BE2C (cell line): Measurements from ENCODE around the gene C16orf86. TPM values are rescaled to one million over a fixed set of nuclear protein-coding genes. Genes with fewer than 3 reads are reported as not detected.

Source experiments
- DNase-seq: peaks from one replicate; pipeline ENCODE4 v3.0.0-alpha.2; 2020
- H3K27me3 ChIP-seq: fragments of 250-450 bp; sonication (Bioruptor Pico); 2 replicates; pipeline ENCODE4 v1.5.1; 2020; ENCODE audit warnings: mild to moderate bottlenecking
- H3K36me3 ChIP-seq: fragments of 250-450 bp; sonication (Bioruptor Pico); 2 replicates; pipeline ENCODE4 v1.5.1; 2020; ENCODE audit warnings: mild to moderate bottlenecking
- H3K4me1 ChIP-seq: fragments of 250-450 bp; sonication (Bioruptor Pico); 2 replicates; pipeline ENCODE4 v1.5.1; 2020
- H3K4me3 ChIP-seq: 2 replicates; pipeline ENCODE4 v1.5.1; 2011; ENCODE audit warnings: low read depth, low read length
- H3K9me3 ChIP-seq: fragments of 250-450 bp; sonication (Bioruptor Pico); 2 replicates; pipeline ENCODE4 v1.5.1; 2020
- CTCF ChIP-seq: IDR thresholded peaks from 2 replicates; pipeline ENCODE4 v1.5.1; 2012; ENCODE audit warnings: mild to moderate bottlenecking, low read depth, low read length
- polyA plus RNA-seq: library from polyadenylated mRNA; unstranded; fragments of >200 nt; gene quantifications from one replicate; pipeline ENCODE4 v1.2.1, GENCODE V29; 2012; ENCODE audit warnings: low read depth, missing spikeins; ENCODE audit not compliant: insufficient read length, insufficient read depth

The C16orf86 gene
- 12.9 TPM for polyA plus RNA-seq

GRCh38 chr16:67666559-67667452, at the start of gene C16orf86, which contains the start of gene ENKD1:
TSS of gene C16orf86 (plus strand) at chr16:67666814. CDS start at chr16:67666971, 157 bp downstream.
TSS of gene ENKD1 (minus strand) at chr16:67666750. CDS start at chr16:67666442, 308 bp downstream.
- H3K4me3 ChIP-seq: peak within 1 kb of the TSS; percentile 69
- H3K9me3 ChIP-seq: no peaks in the 10 kb centered on the region
- H3K36me3 ChIP-seq: no peaks in the 10 kb centered on the region
- peaks cover 5% of the 10 kb centered on the region for H3K4me1 ChIP-seq
- no peak for TF ChIP-seq CTCF
- H3K27me3 ChIP-seq: no peaks in the 10 kb centered on the region
- DNase-seq: peak; percentile 93

GRCh38 chr16:67628216-67628615, 38.4 kb upstream of the C16orf86 start:
- no peaks in the 10 kb centered on the region for H3K27me3 ChIP-seq
- peaks cover 62% of the 10 kb centered on the region for H3K36me3 ChIP-seq
- no peak for TF ChIP-seq CTCF
- H3K4me3 ChIP-seq: no peak overlapping the region
- no peak for DNase-seq
- H3K9me3 ChIP-seq: no peaks in the 10 kb centered on the region
- no peaks in the 10 kb centered on the region for H3K4me1 ChIP-seq

- peaks cover 59% of the 10 kb centered on the region for H3K36me3 ChIP-seq
- no peak for TF ChIP-seq CTCF
- no peaks in the 10 kb centered on the region for H3K4me1 ChIP-seq
- no peaks in the 10 kb centered on the region for H3K9me3 ChIP-seq
- no peak for DNase-seq
- H3K4me3 ChIP-seq: no peak overlapping the region
- no peaks in the 10 kb centered on the region for H3K27me3 ChIP-seq
These were observed 34.0 kb upstream of the C16orf86 start for GRCh38 chr16:67632415-67633172.

- Histone ChIP-seq H3K27me3 (no peaks in the 10 kb centered on the region), H3K4me3 (no peak overlapping the region), H3K9me3 (no peaks in the 10 kb centered on the region), H3K36me3 (peaks cover 66% of the 10 kb centered on the region), H3K4me1 (no peaks in the 10 kb centered on the region; the same call in 1 of the 2 replicates)
- no peak for DNase-seq
- TF ChIP-seq CTCF: no peak
These were observed 29.9 kb upstream of the C16orf86 start for GRCh38 chr16:67636713-67637112.

GRCh38 chr16:67637625-67638024, 29.0 kb upstream of the C16orf86 start:
- DNase-seq: no peak
- Histone ChIP-seq H3K27me3 (no peaks in the 10 kb centered on the region), H3K36me3 (peaks cover 60% of the 10 kb centered on the region), H3K4me1 (no peaks in the 10 kb centered on the region; the same call in 1 of the 2 replicates), H3K9me3 (no peaks in the 10 kb centered on the region), H3K4me3 (no peak overlapping the region)
- no peak for TF ChIP-seq CTCF
